NCI-H2196 treated with DMSO at 0.1 percent for 48 hours (cell line): ENCODE data around the gene C17orf107.

ENCODE experiments used
- DNase-seq: peaks from one replicate; lab custom pipeline; 2025; ENCODE audit not compliant: unreplicated experiment; lab: John Stamatoyannopoulos, UW

C17orf107 gene

DNA sequence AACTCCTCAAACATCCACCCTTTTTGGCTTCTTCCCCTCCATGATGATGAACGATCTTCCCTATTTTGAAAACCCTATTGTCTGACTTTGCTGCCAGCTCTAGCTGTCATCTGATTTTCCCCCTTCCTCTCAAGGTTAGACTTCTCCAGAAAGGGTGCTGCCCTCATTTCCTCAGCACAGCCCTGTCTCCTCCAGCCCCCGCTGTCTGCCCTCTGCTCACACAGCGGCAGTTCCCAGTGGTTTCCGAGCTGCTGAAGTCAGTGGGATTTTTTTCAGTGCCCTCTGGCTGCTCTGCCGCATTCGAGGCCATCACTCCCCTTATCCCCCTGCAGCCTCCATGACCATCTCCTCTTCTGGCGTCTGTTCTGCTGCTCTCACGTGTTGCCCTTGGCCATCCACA, 26.6 kb upstream of the C17orf107 start:
- DNase-seq, result no peak

DNA sequence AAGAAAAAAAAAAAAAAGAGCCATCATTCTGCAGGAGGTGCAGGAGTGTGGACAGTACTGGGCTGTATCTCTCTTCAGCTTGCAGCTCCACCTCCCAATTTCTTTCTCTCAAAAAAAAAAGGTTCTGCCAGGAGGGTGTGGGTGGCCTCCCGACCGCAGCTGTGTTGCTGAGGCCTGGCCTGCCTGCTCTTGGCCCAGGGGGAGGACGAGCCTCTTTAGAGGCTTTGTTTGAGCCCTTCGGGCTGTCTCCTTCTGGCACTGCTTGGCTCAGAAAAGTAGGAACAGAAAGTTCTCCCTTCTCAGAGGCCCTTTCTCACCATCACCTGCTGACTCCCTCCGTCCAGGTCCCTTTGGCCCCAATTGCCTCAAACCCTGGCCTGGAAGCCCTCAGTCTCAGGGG, 22.2 kb upstream of the C17orf107 start:
- DNase-seq, result no peak

DNA sequence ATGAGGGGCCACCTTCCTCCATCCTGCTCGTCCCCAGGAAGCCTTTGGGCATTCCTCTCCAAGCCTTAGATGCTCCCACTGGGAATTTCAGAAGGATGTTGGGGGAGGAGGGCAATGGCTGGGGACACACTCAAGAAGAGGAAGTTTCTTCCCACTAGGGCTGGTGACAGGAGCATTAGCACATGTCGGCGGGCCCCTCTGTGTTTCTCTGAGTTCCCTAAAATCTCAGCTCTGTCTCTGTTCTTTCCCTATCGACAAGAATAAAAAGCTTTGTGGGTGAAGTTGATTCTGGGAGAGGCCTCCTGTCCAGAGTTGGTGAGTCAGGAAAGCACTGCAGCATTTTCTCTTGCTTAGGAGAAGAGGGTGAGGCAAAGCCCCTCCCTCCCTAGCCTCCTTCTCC, 19.7 kb upstream of the C17orf107 start:
- DNase-seq, result no peak

GRCh38 chr17:4880857-4881256, 18.5 kb upstream of the C17orf107 start:
- DNase-seq, result no peak

DNA sequence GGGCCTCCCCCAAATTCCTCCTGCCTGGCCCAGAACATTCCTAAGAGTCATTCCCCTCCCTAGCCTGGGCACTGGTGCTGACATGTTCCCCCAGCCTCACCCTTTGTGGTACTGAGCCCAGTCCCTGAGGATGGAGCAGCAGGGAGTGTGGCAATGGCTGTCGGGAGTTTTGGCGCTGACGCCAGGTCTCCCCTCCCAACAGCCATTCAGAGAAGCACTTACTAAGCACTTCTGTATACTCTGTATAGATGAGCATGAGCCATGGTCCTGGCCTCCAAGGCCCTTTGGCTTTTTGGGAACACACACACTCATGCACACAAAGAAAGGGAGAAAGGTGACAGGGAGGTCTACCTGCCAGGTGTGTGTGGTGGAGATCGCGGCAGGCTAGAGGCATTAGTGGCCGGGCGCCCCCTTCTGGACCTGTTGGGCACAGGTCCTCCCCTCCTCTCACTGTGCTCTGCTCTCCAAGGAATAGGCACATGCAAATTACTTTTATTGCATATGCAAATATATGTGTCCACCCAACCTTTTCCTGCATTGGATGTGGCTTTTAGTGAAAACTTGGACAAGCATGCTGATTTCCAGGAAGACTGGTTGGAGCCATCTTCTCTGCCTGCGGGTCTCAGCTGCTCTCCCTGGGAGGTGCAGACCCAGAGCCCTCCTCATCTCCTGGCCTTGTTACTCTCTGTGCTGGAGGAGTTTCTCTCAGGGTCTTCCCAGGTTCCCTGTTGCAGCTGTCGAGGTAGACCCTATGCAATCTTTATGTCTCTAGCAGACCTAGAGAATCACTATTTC, 17.4 kb upstream of the C17orf107 start:
- DNase-seq, result peak; percentile 43

DNA sequence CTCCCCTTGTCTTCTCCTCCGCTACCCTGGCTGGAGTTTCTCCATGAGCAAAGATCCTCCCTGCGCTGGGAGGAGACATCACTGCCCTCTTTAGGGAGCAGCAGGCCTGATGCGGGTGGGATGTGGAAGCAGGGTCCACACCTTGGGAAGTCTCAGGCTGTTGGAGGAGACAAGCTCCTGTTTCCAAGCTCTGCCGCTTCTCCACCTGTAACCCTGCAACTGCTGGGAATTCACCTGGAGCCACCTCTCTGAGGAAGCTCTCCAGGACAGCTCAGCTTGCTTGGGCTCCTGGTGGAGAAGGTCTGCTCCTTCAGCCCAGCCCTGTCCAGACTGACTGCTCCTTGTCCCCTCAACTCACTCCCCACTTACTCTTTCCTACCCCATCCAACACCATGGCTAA, 14.8 kb upstream of the C17orf107 start:
- DNase-seq, result no peak

DNA sequence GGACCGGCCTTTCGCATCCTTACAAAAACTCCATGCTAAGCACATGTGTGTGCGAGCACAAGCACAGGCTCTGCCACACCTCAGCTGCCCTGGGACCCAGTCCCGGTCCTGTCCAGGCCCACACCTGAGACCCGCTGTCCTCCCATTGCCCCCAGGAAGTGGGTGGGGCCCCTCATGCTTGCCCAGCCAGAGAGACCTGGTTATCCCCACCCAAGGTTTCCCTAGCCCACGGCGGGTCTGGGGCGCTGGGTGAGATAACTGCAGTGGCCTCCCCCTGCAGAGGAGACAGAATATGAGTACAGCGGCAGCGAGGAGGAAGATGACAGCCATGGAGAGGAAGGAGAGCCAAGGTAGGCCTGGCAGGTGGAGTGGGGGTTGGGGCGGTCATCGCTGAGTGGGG, 12.5 kb upstream of the C17orf107 start:
- no peak for DNase-seq

GRCh38 chr17:4887581-4887980, 11.8 kb upstream of the C17orf107 start:
- DNase-seq, result no peak

GRCh38 chr17:4891411-4892410, 7.6 kb upstream of the C17orf107 start:
- DNase-seq, result no peak

DNA sequence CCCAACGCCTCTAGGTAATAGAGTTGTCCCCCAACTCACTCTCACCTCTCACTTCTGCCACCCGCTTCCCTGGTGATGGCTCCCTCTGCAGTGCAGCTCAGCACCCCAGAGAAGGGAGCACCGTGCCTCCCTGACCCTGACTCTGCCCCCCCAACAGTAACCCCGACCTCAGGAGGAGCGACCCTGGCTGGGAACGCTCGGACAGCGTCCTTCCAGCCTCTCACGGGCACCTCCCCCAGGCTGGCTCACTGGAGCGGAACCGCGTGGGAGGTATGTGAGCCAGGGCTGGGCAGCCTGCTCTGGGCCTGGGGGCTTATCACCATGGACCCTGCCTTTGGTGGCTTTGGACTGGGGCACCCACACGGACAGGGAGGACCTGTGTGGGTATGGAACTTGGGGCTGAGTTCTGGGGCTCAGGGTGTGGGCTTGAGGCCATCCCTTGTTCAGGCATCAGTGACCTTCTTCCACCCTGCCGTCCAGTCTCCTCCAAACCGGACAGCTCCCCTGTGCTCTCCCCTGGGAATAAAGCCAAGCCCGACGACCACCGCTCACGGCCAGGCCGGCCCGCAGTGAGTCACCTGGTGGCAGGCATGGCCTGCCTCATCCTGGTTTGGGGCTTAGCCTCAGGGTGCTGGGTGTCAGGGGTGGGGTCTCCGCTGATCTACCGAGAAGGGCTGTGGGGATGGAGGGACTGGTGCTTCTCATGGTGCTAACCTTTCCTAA, 6.7 kb upstream of the C17orf107 start:
- DNase-seq, result no peak

DNA sequence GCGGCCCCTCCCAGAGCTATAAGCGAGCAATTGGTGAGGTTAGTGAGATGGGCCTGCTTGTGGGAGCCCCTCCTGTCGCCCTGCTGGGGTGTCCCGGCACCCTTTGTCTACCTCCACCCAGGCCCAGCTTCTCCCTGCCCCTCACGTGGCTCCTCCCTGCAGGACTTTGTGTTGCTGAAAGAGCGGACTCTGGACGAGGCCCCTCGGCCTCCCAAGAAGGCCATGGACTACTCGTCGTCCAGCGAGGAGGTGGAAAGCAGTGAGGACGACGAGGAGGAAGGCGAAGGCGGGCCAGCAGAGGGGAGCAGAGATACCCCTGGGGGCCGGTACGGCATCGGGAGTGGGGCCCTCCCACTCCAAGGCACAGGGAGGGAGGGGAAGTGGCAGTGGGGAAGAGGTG, 6.1 kb upstream of the C17orf107 start:
- no peak for DNase-seq

DNA sequence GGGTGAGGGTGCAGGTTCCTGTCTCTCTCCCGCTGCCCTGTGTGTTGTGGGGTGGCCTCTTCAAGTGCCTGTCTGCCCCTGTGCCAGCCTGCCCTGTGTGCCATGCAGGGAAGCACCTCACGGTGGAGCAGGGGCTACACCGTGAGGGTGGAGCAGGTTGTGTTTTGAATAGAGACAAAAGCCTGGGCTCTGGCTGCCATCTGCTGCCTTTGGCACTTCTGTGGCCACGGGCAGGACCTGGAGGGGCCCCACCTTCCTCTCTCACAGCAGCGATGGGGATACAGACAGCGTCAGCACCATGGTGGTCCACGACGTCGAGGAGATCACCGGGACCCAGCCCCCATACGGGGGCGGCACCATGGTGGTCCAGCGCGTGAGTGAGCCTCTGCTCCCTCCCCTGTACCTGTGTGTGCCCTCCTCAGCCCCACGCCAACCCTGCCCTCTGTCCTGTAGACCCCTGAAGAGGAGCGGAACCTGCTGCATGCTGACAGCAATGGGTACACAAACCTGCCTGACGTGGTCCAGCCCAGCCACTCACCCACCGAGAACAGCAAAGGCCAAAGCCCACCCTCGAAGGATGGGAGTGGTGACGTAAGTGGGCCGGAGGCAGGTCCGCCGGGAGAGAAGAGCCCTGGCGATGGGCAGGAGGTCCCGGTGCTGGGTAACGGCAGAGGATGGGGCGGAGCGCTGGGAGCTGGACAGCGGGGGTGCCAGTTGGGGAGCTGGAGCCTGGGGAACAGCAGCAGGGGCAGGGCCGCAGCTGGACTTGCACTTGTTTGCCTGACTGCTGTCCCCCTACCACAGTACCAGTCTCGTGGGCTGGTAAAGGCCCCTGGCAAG, 5.4 kb upstream of the C17orf107 start:
- DNase-seq, result no peak

- no peak for DNase-seq
Measured at GRCh38 chr17:4895121-4895520, 4.2 kb upstream of the C17orf107 start.

- no peak for DNase-seq
Measured at GRCh38 chr17:4895657-4896331, 3.5 kb upstream of the C17orf107 start.

- DNase-seq, result no peak
Measured at GRCh38 chr17:4896332-4897197, 2.8 kb upstream of the C17orf107 start.

- DNase-seq, result no peak
Measured at GRCh38 chr17:4897198-4897687, 2.1 kb upstream of the C17orf107 start.

DNA sequence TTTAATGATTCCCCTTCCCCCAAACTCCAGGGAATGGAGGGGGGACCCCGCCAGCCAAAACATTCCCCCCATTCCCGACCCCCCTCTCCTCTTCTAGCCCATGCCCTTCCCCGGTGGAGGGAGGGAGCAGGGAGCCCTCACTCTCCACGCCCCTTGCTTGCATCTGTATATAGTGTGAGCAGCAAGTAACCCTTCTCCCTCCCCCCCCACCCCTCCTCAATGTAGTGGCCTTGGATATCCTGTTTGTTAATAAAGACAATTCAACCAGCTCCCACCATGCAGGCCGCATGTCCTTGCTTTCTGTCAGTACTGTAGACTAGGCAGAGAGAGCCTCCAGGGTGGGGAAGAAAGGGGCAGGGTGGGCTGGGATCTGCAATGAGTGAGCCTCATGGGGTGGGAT, 1.6 kb upstream of the C17orf107 start:
- no peak for DNase-seq

GRCh38 chr17:4898351-4898750, 985 bp upstream of the C17orf107 start:
- DNase-seq, result no peak

- no peak for DNase-seq
Measured at GRCh38 chr17:4898927-4899326, 409 bp upstream of the C17orf107 start.
